Measurements from ENCODE around the gene IL16.

Gene IL16

GRCh38 chr15:81297147-81297572 is 100.5 kb downstream of the IL16 start:
- DNase-seq: no peak

GRCh38 chr15:81297603-81298575 is 101.2 kb downstream of the IL16 start:
- no peak for DNase-seq

GRCh38 chr15:81298611-81299010 is 101.9 kb downstream of the IL16 start:
- DNase-seq: no peak

GRCh38 chr15:81299156-81299555 is 102.5 kb downstream of the IL16 start:
- no peak for DNase-seq

DNA sequence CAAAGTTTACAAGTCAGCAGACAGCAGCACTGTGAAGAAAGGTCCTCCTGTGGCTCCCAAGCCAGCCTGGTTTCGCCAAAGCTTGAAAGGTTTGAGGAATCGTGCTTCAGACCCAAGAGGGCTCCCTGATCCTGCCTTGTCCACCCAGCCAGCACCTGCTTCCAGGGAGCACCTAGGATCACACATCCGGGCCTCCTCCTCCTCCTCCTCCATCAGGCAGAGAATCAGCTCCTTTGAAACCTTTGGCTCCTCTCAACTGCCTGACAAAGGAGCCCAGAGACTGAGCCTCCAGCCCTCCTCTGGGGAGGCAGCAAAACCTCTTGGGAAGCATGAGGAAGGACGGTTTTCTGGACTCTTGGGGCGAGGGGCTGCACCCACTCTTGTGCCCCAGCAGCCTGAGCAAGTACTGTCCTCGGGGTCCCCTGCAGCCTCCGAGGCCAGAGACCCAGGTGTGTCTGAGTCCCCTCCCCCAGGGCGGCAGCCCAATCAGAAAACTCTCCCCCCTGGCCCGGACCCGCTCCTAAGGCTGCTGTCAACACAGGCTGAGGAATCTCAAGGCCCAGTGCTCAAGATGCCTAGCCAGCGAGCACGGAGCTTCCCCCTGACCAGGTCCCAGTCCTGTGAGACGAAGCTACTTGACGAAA is 103.1 kb downstream of the IL16 start:
- DNase-seq: no peak

GRCh38 chr15:81301385-81301784 is 104.7 kb downstream of the IL16 start:
- DNase-seq: no peak

- no peak for DNase-seq
Observed at GRCh38 chr15:81301815-81302399, 105.2 kb downstream of the IL16 start.

DNA sequence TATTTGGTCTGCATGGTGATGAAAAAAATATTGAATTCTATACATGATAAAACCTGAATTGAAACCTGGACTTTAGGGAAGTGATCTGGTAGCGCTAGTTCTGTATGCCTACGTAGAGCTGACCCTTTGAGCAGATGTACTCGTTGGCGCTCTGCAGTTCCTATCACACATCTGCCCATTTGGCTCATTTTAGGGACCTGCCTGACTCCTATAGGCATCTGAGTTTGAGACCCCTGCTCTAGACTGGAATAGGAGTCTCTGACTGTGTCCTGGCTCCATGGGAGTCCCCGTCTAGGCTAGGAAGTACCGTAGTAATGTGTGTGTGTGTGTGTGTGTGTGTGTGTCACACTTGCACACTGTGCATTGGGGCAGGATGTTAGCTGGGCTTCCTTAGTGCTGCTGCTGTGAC is 106.0 kb downstream of the IL16 start:
- DNase-seq: no peak

GRCh38 chr15:81303244-81304225 is 106.9 kb downstream of the IL16 start:
- DNase-seq: no peak

DNA sequence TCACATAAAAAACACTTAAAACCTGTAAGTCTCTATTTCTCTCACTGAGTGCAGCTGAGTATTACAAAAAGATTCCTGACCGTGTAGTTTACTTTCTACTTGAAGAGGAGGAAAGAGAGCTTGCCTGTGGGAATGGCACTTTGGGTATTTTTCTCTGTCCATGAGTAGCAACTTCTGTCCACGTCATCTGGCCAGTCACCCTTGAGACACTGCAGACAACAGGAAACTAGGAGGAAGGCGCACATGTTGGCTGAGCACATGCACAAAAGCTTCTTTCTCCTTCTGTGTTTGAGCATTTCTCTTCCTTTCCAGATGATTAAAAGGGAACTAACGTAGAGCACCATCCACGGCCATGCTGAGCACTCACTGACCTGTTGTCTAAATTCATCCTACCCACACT is 107.5 kb downstream of the IL16 start:
- no peak for DNase-seq

GRCh38 chr15:81308260-81308659 is 111.6 kb downstream of the IL16 start:
- no peak for DNase-seq

DNA sequence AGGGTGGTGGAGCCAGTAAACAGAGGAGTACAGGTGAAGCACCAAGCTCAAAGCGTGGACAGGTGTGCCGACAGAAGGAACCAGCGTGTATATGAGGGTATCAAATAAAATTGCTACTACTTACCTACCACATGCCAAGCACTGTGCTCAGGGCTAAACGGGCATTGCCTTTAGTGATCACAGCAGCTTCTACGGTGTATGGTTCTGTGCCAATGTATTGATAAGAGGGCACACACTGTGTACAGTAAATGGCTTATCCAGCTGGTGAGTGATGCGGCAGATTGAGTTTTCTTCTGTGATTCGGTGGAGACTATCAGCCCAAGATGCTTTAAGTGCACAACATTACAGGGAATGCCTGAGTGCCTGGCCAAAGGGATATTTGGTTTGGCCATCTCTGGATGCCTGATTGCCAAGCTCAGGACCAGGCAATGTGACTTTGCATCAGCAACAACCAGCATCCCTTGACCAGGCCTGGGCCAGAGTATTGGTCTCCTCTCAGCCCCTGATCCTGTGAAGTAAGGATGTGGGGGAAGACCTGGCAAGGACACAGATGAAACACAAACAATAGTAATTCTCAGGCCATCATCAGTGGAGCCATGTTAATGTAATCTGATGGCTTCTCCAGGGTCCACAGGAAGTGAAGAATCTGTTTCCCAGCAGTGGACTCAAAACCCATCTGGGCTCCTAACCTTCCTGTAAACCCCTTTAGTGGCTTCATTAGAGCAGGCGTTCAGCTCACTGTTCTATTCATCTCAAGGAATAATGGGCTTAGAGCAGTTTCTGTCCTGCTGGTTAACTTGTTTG is 113.2 kb downstream of the IL16 start:
- DNase-seq: no peak

DNA sequence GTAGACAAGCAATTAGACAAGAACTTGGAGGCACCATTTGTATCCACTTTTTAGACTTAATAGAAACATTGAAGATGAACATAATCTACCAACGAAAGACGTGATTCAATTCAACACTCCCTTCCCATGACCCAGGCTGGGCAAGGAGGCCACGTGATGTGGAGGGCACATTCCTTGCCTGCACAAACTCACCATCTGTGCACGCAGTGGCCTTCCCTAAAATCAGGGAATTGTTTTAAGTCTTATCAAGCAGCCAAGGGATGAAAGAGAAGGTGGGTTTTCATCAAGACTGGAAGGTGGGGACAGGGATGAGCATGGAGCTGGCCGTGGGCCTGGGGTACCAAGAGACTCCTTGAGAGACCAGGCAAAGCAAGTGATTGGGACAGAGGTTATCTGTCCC is 113.8 kb downstream of the IL16 start:
- DNase-seq: no peak

GRCh38 chr15:81311752-81312464 is 115.2 kb downstream of the IL16 start:
- no peak for DNase-seq

- no peak for DNase-seq
Observed at GRCh38 chr15:81312790-81313543, 116.3 kb downstream of the IL16 start.

GRCh38 chr15:81313686-81314085 is 117.0 kb downstream of the IL16 start:
- no peak for DNase-seq

DNA sequence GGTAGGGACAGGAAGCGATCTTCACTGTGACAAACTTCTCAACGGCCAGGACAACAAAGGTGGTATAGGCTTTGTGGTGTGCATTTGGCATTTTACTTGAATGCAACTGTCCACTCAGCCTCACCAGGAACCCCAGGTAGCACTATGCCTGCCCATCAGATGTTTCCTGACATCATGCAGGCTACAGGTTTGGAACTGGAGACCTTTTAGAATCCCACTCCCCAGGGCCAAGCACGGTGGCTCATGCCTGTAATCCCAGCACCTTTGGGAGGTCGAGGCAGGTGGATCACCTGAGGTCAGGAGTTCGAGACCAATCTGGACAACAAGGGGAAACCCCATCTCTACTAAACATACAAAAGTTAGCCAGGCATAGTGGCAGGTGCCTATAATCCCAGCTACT is 117.7 kb downstream of the IL16 start:
- DNase-seq: no peak

- no peak for DNase-seq
Observed at GRCh38 chr15:81315452-81316175, 118.9 kb downstream of the IL16 start.

DNA sequence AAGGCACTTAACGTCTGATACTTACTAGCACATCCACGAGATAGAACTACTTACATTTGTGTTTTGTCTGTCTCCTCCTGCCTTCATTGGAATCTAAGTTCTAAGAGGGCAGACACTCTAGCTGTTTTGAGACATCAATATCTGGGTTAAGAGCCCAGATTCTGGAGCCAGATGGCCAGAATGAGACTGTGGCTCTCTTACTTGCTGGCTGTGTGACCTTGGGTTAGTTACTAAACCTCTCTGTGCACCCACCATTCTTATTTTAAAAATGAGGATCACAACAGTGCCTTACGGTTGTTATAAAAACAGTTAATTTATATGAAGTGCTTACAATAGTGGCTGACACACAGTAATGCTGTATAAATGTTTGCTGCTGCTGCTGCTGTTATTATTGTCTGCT is 119.6 kb downstream of the IL16 start:
- no peak for DNase-seq

DNA sequence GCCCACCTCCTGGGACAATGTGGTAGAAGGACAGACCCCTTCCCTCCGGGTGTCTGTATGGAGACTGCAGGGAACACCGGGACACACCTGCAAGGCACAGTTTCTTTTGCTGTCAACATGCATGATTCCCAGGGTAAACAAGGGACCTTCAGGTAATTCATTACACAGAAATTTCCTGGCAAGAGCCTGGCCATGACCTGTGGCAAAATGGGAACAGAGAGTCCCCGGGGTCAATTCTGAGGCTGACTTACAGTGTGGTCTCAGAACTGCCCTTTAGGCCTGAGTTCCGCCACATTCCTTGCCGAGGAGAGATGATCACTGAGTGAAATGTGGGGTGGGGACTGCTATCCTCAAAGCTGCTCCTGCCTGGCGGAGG is 121.0 kb downstream of the IL16 start:
- no peak for DNase-seq
